DOHH2 (cell line): Measurements from ENCODE around the gene FBXO11.

Experiments used
- EZH2phosphoT487 ChIP-seq: fragments of 200-600 bp; sonication (generic); IDR thresholded peaks from 2 replicates; pipeline ENCODE4 v1.6.1; 2017; ENCODE audit warnings: borderline replicate concordance, mild to moderate bottlenecking, antibody characterized with exemption, low read length, moderate library complexity, mixed read lengths
- TF ChIP-seq, protein P1 (sequence below): fragments of 200-600 bp; sonication (generic); IDR thresholded peaks from one replicate; pipeline ENCODE4 v1.5.1; 2014; ENCODE audit warnings: antibody characterized with exemption, mild to moderate bottlenecking, low read depth, low read length; ENCODE audit not compliant: poor library complexity, severe bottlenecking

DNA sequence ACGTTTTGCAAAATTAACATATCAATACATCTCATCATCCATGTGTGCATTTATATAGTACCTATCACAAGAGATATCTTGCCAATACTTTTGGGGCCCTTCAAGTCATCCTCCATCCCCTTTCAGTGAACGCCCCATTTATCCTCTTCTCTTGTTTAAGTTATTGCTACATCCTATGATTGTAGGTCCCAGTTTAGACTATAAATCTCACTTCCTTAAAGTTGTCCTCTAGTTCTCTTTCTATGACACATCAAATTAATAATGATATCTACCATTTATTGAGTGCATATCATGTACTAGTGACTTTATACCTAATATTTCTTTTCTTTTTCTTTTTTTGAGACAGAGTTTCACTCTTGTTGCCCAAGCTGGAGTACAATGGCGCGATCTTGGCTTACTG, 28.8 kb upstream of the FBXO11 start:
- TF ChIP-seq, protein P1, sequence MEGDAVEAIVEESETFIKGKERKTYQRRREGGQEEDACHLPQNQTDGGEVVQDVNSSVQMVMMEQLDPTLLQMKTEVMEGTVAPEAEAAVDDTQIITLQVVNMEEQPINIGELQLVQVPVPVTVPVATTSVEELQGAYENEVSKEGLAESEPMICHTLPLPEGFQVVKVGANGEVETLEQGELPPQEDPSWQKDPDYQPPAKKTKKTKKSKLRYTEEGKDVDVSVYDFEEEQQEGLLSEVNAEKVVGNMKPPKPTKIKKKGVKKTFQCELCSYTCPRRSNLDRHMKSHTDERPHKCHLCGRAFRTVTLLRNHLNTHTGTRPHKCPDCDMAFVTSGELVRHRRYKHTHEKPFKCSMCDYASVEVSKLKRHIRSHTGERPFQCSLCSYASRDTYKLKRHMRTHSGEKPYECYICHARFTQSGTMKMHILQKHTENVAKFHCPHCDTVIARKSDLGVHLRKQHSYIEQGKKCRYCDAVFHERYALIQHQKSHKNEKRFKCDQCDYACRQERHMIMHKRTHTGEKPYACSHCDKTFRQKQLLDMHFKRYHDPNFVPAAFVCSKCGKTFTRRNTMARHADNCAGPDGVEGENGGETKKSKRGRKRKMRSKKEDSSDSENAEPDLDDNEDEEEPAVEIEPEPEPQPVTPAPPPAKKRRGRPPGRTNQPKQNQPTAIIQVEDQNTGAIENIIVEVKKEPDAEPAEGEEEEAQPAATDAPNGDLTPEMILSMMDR, result no peak
- TF ChIP-seq EZH2phosphoT487, result no peak
